H1 (cell line): ENCODE results near the gene VPS35L.

Source experiments
- EP300 ChIP-seq, 2 experiments: IDR thresholded peaks; 1 replicate in 1 of 2; 2 replicates in 1 of 2; pipeline ENCODE4 v1.6.1; 2011 to 2012; ENCODE audit warnings: low read depth in 2 of 2, low read length in 2 of 2, mild to moderate bottlenecking in 2 of 2, borderline replicate concordance in 1 of 2, inconsistent platforms in 1 of 2, moderate library complexity in 1 of 2
- EZH2 ChIP-seq: fragments of 200-600 bp; sonication (generic); IDR thresholded peaks from 2 replicates; pipeline ENCODE4 v1.7.1; 2012; ENCODE audit warnings: low read depth, mild to moderate bottlenecking, moderate library complexity, low read length, inconsistent platforms; ENCODE audit not compliant: severe bottlenecking
- FOSL1 ChIP-seq: IDR thresholded peaks from 2 replicates; pipeline ENCODE4 v1.6.1; 2011; ENCODE audit warnings: mild to moderate bottlenecking, low read depth, low read length, moderate library complexity; ENCODE audit not compliant: insufficient read depth
- GTF2F1 ChIP-seq: IDR thresholded peaks from 2 replicates; pipeline ENCODE4 v1.6.1; 2012; ENCODE audit warnings: low read depth, low read length, improper control_type of control experiment, borderline replicate concordance
- JUN ChIP-seq: IDR thresholded peaks from 2 replicates; pipeline ENCODE4 v1.6.1; 2011; ENCODE audit warnings: low read depth, mild to moderate bottlenecking, improper control_type of control experiment, low read length
- NANOG ChIP-seq: IDR thresholded peaks from 2 replicates; pipeline ENCODE4 v1.6.1; 2011; ENCODE audit warnings: low read length, low read depth, mild to moderate bottlenecking, inconsistent platforms; ENCODE audit not compliant: insufficient read depth, poor library complexity, severe bottlenecking
- POLR2A ChIP-seq, 2 experiments: IDR thresholded peaks; 1 replicate in 1 of 2; 2 replicates in 1 of 2; pipeline ENCODE4 v1.6.1; 2011; ENCODE audit warnings: low read depth in 2 of 2, low read length in 2 of 2, mild to moderate bottlenecking in 2 of 2; ENCODE audit errors: control extremely low read depth in 1 of 2
- POLR2AphosphoS5 ChIP-seq: IDR thresholded peaks from 2 replicates; pipeline ENCODE4 v1.6.1; 2011; ENCODE audit warnings: low read depth, low read length
- RXRA ChIP-seq: IDR thresholded peaks from 2 replicates; pipeline ENCODE4 v1.6.1; 2011; ENCODE audit warnings: low read depth, mild to moderate bottlenecking, low read length, moderate library complexity; ENCODE audit not compliant: insufficient read depth
- SUZ12 ChIP-seq: fragments of 200-600 bp; sonication (generic); IDR thresholded peaks from 2 replicates; pipeline ENCODE4 v1.6.1; 2012; ENCODE audit warnings: mild to moderate bottlenecking, inconsistent platforms, low read length, moderate library complexity, mixed read lengths
- TAF7 ChIP-seq: optimal IDR thresholded peaks from 2 replicates; pipeline ENCODE3; 2011; ENCODE audit warnings: low read depth, mild to moderate bottlenecking, inconsistent platforms, low read length, moderate library complexity, borderline replicate concordance
- TBP ChIP-seq: IDR thresholded peaks from 2 replicates; pipeline ENCODE4 v1.6.1; 2011; ENCODE audit warnings: low read depth, low read length, improper control_type of control experiment
- TF ChIP-seq, protein P1 (sequence below), 3 experiments: IDR thresholded peaks; 1 replicate in 2 of 3; 2 replicates in 1 of 3; pipeline versions ENCODE4 v1.5.1 to v1.6.1; 2011; ENCODE audit warnings: low read length in 3 of 3, mild to moderate bottlenecking in 3 of 3, inconsistent platforms in 2 of 3, low read depth in 1 of 3, moderate library complexity in 1 of 3; ENCODE audit not compliant: insufficient read depth in 1 of 3; ENCODE audit errors: control extremely low read depth in 1 of 3
- TF ChIP-seq, protein P2 (sequence below): fragments of 300-600 bp; sonication (generic); IDR thresholded peaks from 2 replicates; pipeline ENCODE4 v1.7.1; 2012; ENCODE audit warnings: low read length, moderate library complexity, mild to moderate bottlenecking, inconsistent platforms; ENCODE audit not compliant: insufficient replicate concordance

DNA sequence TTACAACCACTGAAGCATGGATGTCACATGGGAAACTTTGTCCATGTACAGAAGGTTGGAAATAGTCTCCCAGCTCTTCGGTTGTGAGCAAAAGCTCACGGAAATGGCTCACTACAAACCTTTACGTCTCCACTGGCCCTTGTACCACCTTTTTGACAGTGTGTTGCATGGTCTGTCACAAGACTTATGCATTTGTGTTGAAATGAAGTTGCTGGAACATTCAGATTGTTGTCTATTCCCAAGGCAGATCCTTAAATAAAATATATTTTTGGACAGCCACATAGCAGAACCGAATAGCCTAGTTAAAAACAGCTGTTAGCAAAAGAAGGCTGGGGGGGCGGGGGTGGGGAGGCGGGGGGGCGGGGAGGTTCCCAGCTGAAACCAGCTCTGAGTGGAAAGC is 123.3 kb downstream of the VPS35L start:
- TF ChIP-seq POLR2A (IDR thresholded peaks at IDR 0.05; ENCODE audit: control extremely low read depth in 1 of 2, low read depth in 2 of 2, low read length in 2 of 2): no peak
- TF ChIP-seq, protein P1, sequence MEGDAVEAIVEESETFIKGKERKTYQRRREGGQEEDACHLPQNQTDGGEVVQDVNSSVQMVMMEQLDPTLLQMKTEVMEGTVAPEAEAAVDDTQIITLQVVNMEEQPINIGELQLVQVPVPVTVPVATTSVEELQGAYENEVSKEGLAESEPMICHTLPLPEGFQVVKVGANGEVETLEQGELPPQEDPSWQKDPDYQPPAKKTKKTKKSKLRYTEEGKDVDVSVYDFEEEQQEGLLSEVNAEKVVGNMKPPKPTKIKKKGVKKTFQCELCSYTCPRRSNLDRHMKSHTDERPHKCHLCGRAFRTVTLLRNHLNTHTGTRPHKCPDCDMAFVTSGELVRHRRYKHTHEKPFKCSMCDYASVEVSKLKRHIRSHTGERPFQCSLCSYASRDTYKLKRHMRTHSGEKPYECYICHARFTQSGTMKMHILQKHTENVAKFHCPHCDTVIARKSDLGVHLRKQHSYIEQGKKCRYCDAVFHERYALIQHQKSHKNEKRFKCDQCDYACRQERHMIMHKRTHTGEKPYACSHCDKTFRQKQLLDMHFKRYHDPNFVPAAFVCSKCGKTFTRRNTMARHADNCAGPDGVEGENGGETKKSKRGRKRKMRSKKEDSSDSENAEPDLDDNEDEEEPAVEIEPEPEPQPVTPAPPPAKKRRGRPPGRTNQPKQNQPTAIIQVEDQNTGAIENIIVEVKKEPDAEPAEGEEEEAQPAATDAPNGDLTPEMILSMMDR (IDR thresholded peaks at IDR 0.05; ENCODE audit: control extremely low read depth in 1 of 3, insufficient read depth in 1 of 3, low read depth in 1 of 3, low read length in 3 of 3): no peak
- TF ChIP-seq POLR2AphosphoS5: no peak
- no peak for TF ChIP-seq EP300 (IDR thresholded peaks at IDR 0.05; ENCODE audit: borderline replicate concordance in 1 of 2, low read depth in 2 of 2, low read length in 2 of 2)
- no peak for TF ChIP-seq JUN
- TF ChIP-seq SUZ12: no peak
- TF ChIP-seq TAF7: no peak
- TF ChIP-seq RXRA: no peak
- TF ChIP-seq, protein P2, sequence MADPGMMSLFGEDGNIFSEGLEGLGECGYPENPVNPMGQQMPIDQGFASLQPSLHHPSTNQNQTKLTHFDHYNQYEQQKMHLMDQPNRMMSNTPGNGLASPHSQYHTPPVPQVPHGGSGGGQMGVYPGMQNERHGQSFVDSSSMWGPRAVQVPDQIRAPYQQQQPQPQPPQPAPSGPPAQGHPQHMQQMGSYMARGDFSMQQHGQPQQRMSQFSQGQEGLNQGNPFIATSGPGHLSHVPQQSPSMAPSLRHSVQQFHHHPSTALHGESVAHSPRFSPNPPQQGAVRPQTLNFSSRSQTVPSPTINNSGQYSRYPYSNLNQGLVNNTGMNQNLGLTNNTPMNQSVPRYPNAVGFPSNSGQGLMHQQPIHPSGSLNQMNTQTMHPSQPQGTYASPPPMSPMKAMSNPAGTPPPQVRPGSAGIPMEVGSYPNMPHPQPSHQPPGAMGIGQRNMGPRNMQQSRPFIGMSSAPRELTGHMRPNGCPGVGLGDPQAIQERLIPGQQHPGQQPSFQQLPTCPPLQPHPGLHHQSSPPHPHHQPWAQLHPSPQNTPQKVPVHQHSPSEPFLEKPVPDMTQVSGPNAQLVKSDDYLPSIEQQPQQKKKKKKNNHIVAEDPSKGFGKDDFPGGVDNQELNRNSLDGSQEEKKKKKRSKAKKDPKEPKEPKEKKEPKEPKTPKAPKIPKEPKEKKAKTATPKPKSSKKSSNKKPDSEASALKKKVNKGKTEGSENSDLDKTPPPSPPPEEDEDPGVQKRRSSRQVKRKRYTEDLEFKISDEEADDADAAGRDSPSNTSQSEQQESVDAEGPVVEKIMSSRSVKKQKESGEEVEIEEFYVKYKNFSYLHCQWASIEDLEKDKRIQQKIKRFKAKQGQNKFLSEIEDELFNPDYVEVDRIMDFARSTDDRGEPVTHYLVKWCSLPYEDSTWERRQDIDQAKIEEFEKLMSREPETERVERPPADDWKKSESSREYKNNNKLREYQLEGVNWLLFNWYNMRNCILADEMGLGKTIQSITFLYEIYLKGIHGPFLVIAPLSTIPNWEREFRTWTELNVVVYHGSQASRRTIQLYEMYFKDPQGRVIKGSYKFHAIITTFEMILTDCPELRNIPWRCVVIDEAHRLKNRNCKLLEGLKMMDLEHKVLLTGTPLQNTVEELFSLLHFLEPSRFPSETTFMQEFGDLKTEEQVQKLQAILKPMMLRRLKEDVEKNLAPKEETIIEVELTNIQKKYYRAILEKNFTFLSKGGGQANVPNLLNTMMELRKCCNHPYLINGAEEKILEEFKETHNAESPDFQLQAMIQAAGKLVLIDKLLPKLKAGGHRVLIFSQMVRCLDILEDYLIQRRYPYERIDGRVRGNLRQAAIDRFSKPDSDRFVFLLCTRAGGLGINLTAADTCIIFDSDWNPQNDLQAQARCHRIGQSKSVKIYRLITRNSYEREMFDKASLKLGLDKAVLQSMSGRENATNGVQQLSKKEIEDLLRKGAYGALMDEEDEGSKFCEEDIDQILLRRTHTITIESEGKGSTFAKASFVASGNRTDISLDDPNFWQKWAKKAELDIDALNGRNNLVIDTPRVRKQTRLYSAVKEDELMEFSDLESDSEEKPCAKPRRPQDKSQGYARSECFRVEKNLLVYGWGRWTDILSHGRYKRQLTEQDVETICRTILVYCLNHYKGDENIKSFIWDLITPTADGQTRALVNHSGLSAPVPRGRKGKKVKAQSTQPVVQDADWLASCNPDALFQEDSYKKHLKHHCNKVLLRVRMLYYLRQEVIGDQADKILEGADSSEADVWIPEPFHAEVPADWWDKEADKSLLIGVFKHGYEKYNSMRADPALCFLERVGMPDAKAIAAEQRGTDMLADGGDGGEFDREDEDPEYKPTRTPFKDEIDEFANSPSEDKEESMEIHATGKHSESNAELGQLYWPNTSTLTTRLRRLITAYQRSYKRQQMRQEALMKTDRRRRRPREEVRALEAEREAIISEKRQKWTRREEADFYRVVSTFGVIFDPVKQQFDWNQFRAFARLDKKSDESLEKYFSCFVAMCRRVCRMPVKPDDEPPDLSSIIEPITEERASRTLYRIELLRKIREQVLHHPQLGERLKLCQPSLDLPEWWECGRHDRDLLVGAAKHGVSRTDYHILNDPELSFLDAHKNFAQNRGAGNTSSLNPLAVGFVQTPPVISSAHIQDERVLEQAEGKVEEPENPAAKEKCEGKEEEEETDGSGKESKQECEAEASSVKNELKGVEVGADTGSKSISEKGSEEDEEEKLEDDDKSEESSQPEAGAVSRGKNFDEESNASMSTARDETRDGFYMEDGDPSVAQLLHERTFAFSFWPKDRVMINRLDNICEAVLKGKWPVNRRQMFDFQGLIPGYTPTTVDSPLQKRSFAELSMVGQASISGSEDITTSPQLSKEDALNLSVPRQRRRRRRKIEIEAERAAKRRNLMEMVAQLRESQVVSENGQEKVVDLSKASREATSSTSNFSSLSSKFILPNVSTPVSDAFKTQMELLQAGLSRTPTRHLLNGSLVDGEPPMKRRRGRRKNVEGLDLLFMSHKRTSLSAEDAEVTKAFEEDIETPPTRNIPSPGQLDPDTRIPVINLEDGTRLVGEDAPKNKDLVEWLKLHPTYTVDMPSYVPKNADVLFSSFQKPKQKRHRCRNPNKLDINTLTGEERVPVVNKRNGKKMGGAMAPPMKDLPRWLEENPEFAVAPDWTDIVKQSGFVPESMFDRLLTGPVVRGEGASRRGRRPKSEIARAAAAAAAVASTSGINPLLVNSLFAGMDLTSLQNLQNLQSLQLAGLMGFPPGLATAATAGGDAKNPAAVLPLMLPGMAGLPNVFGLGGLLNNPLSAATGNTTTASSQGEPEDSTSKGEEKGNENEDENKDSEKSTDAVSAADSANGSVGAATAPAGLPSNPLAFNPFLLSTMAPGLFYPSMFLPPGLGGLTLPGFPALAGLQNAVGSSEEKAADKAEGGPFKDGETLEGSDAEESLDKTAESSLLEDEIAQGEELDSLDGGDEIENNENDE: no peak
- no peak for TF ChIP-seq TBP
- no peak for TF ChIP-seq GTF2F1
- no peak for TF ChIP-seq NANOG
- TF ChIP-seq FOSL1: no peak
- TF ChIP-seq EZH2: no peak
